Gastrocnemius medialis (tissue), 4 donors: Measurements from ENCODE around the gene PDE9A.

Experiments
- CTCF ChIP-seq, 5 experiments: fragments of 450-650 bp in 3 of 5; fragments of 200-600 bp in 2 of 5; sonication (generic) in 2 of 5; IDR thresholded peaks in 4 of 5; conservative IDR thresholded peaks in 1 of 5; 1 replicate in 4 of 5; 2 replicates in 1 of 5; pipeline ENCODE4 v1.5.1; 2016 to 2019; ENCODE audit warnings: antibody characterized with exemption in 5 of 5, mild to moderate bottlenecking in 3 of 5, moderate library complexity in 3 of 5
- POLR2A ChIP-seq, 2 donors: fragments of 450-650 bp; IDR thresholded peaks; one replicate each; pipeline ENCODE4 v1.6.1; 2017; ENCODE audit warnings: antibody characterized with exemption in 2 of 2, mild to moderate bottlenecking in 2 of 2, moderate library complexity in 2 of 2

- TF ChIP-seq CTCF (IDR thresholded peaks at IDR 0.05 in 4 of 5, conservative IDR thresholded peaks at IDR 0.05 in 1 of 5) (no peak), POLR2A (IDR thresholded peaks at IDR 0.05) (no peak)
These were observed 38.5 kb upstream of the PDE9A start for GRCh38 chr21:42614811-42615351.
